Uterus (tissue), 2 donors: ENCODE measurements around the gene ANGPTL3.

Experiments
- POLR2A ChIP-seq, 2 donors: fragments of 450-650 bp; IDR thresholded peaks; one replicate each; pipeline ENCODE4 v1.6.1; 2016; ENCODE audit warnings: antibody characterized with exemption in 2 of 2, mild to moderate bottlenecking in 1 of 2, moderate library complexity in 1 of 2
- TF ChIP-seq, protein P1 (sequence below), 4 experiments: fragments of 200-600 bp in 2 of 4; fragments of 450-650 bp in 2 of 4; sonication (generic) in 2 of 4; IDR thresholded peaks; one replicate each; pipeline ENCODE4 v1.5.1; 2016 to 2019; ENCODE audit warnings: antibody characterized with exemption in 4 of 4, mild to moderate bottlenecking in 2 of 4, moderate library complexity in 1 of 4

DNA sequence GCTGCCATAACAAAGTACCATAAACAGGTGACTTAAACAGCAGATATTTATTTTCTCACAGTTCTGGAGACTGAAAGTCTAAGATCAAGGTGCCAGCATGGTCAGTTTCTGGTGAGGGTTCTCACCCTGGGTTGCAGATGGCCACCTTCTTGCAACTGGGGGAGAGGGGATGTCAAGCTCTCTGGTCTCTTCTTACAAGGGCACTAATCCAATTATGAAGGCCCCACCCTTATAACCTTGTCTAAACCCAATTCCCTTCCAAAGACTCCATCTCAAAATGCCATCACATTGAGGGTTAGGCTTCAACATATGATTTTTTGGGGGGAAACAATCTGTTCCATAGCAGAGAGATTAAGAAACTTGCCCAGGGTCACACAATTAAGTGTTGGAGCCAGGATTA, 24.8 kb upstream of the ANGPTL3 start:
- no peak for TF ChIP-seq POLR2A (IDR thresholded peaks at IDR 0.05)
- TF ChIP-seq, protein P1, sequence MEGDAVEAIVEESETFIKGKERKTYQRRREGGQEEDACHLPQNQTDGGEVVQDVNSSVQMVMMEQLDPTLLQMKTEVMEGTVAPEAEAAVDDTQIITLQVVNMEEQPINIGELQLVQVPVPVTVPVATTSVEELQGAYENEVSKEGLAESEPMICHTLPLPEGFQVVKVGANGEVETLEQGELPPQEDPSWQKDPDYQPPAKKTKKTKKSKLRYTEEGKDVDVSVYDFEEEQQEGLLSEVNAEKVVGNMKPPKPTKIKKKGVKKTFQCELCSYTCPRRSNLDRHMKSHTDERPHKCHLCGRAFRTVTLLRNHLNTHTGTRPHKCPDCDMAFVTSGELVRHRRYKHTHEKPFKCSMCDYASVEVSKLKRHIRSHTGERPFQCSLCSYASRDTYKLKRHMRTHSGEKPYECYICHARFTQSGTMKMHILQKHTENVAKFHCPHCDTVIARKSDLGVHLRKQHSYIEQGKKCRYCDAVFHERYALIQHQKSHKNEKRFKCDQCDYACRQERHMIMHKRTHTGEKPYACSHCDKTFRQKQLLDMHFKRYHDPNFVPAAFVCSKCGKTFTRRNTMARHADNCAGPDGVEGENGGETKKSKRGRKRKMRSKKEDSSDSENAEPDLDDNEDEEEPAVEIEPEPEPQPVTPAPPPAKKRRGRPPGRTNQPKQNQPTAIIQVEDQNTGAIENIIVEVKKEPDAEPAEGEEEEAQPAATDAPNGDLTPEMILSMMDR (IDR thresholded peaks at IDR 0.05), result no peak
